NB4 (cell line): Measurements from ENCODE around the gene SYS1.

Experiments used
- DNase-seq: peaks from one replicate; pipeline ENCODE4 v3.0.0; 2010; ENCODE audit warnings: low read depth
- H3K4me3 ChIP-seq: one replicate; pipeline ENCODE4 v1.5.1; 2011; ENCODE audit warnings: mild to moderate bottlenecking, low read depth, low read length, moderate library complexity
- MYC ChIP-seq: IDR thresholded peaks from 2 replicates; pipeline ENCODE4 v1.6.1; 2011; ENCODE audit warnings: low read depth, low read length
- POLR2A ChIP-seq: IDR thresholded peaks from 2 replicates; pipeline ENCODE4 v1.6.1; 2011; ENCODE audit warnings: mild to moderate bottlenecking; ENCODE audit not compliant: insufficient read length; ENCODE audit errors: extremely low read depth
- TF ChIP-seq, protein P1 (sequence below): IDR thresholded peaks from 2 replicates; pipeline ENCODE4 v1.6.1; 2011; ENCODE audit warnings: low read depth, low read length
- TF ChIP-seq, protein P2 (sequence below): IDR thresholded peaks from one replicate; pipeline ENCODE4 v1.5.1; 2012; ENCODE audit warnings: low read depth, low read length

Gene SYS1

DNA sequence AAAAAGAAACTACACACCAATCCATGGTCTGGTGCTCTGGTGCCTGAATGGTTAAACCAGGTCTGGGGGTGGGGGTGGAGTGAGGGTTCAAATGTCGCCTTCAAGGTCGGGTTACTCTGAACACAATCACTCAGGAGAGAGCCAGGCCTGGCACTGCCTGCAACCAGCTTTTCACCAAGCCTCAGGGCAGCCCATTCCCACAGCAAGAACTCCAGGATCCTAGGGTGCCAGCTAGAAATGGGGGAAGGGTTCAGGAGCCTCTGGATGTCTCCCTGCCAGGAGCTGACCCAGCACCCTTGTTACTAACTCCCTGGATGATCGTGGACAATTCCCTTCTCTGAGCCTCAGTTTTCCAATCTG lies 21.4 kb upstream of the SYS1 start:
- TF ChIP-seq, protein P1, sequence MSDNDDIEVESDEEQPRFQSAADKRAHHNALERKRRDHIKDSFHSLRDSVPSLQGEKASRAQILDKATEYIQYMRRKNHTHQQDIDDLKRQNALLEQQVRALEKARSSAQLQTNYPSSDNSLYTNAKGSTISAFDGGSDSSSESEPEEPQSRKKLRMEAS, result no peak
- TF ChIP-seq, protein P2, sequence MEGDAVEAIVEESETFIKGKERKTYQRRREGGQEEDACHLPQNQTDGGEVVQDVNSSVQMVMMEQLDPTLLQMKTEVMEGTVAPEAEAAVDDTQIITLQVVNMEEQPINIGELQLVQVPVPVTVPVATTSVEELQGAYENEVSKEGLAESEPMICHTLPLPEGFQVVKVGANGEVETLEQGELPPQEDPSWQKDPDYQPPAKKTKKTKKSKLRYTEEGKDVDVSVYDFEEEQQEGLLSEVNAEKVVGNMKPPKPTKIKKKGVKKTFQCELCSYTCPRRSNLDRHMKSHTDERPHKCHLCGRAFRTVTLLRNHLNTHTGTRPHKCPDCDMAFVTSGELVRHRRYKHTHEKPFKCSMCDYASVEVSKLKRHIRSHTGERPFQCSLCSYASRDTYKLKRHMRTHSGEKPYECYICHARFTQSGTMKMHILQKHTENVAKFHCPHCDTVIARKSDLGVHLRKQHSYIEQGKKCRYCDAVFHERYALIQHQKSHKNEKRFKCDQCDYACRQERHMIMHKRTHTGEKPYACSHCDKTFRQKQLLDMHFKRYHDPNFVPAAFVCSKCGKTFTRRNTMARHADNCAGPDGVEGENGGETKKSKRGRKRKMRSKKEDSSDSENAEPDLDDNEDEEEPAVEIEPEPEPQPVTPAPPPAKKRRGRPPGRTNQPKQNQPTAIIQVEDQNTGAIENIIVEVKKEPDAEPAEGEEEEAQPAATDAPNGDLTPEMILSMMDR, result no peak
- TF ChIP-seq POLR2A, result no peak
- TF ChIP-seq MYC, result no peak
- no peak for DNase-seq
- H3K4me3 ChIP-seq, result no peak overlapping the region

DNA sequence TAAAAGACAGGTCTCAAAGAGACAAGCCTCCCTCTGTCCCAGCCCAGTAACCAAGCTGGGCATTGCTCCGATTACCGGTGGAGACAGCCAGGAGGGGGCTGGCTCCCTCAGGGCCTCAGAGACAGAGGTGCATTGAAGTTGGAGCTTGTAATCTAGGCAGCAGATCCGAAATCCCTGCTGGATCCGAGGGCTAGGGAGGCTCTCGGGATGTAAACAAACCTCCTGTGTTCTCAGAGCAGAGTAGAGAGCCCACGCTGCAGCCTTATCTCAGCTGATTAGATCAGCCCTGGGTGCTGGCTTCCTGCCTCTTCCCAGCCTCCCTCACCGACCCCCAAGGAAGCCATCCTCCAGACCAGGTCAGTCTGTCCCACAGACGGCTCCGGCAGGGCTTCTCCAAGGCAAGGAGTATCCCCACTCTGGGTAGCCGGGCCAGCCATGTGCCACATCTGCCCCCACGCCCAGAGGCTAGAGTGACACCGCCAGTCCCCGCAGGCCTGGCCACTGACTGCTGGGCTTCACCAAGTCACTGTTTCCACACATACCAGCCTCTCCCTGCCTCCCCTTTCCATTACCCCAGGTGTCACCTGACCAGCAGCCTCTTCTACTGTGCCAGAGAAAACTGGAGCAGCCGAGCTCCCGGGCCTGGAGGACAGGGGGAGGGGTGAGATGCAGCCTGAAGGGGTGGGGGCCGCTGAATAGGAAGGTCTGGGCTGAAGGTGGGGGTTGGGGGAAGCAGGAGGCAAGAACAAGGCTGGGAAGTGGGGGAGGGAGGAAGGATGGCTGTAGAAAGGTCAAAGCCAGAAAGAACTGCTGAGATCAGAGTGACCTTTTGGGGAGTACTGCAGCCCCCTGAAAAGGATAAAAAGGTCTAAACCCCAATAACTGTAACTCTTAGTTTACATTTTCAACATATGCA lies 20.8 kb upstream of the SYS1 start:
- no peak for TF ChIP-seq POLR2A
- TF ChIP-seq, protein P1, result no peak
- TF ChIP-seq, protein P2, result no peak
- DNase-seq, result no peak
- no peak overlapping the region for H3K4me3 ChIP-seq

DNA sequence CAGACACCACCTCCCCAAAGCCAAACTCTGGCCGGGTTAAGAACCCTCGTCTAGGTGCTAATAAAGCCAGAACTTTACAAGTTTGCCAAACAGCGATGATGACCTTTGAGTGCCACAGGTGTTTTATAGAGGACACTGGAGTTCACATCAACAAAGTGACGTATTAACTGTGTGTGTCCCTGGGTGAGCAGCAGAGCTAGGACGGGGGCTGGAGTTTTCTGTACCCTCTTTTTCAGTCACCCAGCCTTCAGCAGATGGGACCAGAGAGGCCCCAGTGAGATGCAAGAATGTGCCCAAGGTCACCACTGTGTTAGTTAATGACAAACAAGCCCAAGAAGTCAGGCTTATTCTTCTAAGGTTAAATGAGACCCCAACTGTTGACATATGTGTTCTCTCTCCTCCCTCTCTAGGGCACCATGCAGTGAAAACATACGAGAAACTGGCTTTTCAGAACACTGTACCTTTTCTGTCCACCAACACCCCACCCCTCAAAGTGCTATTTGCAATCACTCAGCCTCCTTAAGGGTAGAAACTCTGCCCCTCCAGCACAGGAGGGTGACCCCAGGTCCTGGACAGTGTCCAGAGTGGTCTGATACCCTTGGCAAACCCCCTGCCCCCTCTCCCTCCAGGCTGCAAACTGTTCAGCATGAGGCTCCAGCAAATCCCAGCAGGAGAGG lies 20.0 kb upstream of the SYS1 start:
- TF ChIP-seq MYC (no peak), POLR2A (no peak)
- TF ChIP-seq, protein P1, result no peak
- TF ChIP-seq, protein P2, result no peak
- no peak for DNase-seq
- no peak overlapping the region for H3K4me3 ChIP-seq

DNA sequence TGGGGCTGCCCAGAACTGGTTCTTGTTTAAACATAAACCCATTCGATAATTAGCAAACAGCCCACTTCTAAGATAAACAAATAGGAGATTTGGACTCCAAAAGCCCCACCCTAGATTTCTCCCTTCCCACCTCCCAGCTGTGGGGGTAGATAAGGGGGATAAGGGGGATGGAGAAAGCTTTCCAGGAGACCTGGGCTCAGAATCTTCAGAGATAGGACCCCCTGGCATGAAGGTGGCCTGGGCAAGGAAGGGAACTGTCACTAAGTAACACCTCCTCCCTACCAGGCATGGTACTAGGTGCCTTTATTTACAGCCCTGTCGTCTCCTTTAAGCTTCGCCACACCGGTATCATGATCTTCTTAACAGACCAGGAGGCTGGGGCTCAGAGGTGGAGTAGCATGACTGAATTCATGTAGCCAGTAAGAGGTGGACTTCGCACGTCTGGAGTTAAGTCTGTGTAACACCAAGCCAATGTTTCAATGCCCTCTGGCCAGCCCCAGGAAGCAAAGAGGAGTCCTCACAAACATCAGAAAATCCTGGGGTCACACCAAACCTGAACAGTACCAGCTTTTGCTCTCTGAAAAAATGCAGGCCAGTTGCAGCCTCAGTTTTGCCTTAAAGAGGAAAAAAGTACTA lies 19.3 kb upstream of the SYS1 start:
- DNase-seq, result no peak
- TF ChIP-seq POLR2A, result no peak
- TF ChIP-seq, protein P1, result no peak
- TF ChIP-seq, protein P2, result no peak
- TF ChIP-seq MYC, result no peak
- peak overlapping the region; percentile 13 for H3K4me3 ChIP-seq

DNA sequence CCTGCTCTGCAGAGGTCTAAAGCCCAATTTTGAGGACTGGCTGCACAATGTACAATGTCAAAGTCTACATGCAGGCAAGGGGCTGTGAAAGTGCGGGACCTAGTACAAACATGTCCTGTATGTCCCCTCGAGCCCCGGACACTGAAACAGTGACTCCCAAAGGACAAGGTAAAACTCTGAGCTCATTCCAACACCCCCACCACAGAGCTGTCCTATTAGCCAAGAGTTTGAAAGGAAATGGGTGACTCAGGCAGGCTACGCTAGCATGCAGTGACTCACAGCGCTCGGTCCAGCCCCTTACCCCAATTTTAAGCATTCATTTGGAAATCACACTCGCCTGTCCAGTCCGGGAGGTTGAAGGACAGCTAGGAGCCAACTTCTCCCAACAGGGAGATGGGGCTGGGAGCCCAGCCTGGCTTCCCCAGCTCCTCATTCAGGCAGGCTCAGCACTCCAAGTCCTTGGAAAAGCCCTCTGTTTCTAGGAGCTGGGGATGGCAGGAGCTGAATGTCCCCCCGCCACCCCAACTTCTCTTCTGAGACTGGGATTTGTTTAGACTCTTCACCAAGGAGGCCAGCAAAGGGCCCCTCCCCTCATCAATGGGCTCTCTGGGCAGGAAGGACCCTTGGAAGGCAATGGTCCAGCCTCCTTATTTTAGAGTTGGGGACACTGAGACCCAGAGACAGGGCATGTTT lies 18.6 kb upstream of the SYS1 start:
- no peak for TF ChIP-seq MYC
- TF ChIP-seq, protein P2, result no peak
- TF ChIP-seq POLR2A, result no peak
- TF ChIP-seq, protein P1, result no peak
- peak; percentile 91 for DNase-seq
- H3K4me3 ChIP-seq, result peak overlapping the region; percentile 13
